ENCODE data around the gene PSIP1.
"Not testable (repeated sequence)": the region's sequence is repeated elsewhere in the genome, so short reads cannot be mapped to it uniquely, and the experiment has no call there.

The PSIP1 gene

GRCh38 chr9:15510789-15511575 is at the start of gene PSIP1:
Gene PSIP1 (minus strand): TSS chr9:15510970. CDS start chr9:15510188, 782 bp downstream.
- peak; percentile 91 for DNase-seq (ENCODE audit: low spot score)

- DNase-seq (ENCODE audit: low spot score), result no peak
Measured at GRCh38 chr9:15553528-15553898, 42.7 kb upstream of the PSIP1 start.

GRCh38 chr9:15552636-15553527 is 42.1 kb upstream of the PSIP1 start, which contains the start of gene CCDC171:
Gene CCDC171 (plus strand): TSS chr9:15553043. CDS start chr9:15564089, 11,046 bp downstream.
- DNase-seq (ENCODE audit: low spot score), result peak; percentile 99

- DNase-seq (ENCODE audit: low spot score), result no peak
Measured at GRCh38 chr9:15549611-15550010, 38.8 kb upstream of the PSIP1 start.

- DNase-seq (ENCODE audit: low spot score), result no peak
Measured at GRCh38 chr9:15543047-15543813, 32.5 kb upstream of the PSIP1 start.

- no peak for DNase-seq (ENCODE audit: low spot score)
Measured at GRCh38 chr9:15542624-15543023, 31.9 kb upstream of the PSIP1 start.

GRCh38 chr9:15541872-15542271 is 31.1 kb upstream of the PSIP1 start:
- no peak for DNase-seq (ENCODE audit: low spot score)

- DNase-seq (ENCODE audit: low spot score), result no peak
Measured at GRCh38 chr9:15531380-15531779, 20.6 kb upstream of the PSIP1 start.

GRCh38 chr9:15529566-15530324 is 19.0 kb upstream of the PSIP1 start:
- DNase-seq (ENCODE audit: low spot score), result no peak

GRCh38 chr9:15527035-15527434 is 16.3 kb upstream of the PSIP1 start:
- DNase-seq (ENCODE audit: low spot score), result not testable (repeated sequence)

GRCh38 chr9:15525958-15526357 is 15.2 kb upstream of the PSIP1 start:
- DNase-seq (ENCODE audit: low spot score), result no peak

GRCh38 chr9:15524845-15525455 is 14.2 kb upstream of the PSIP1 start:
- DNase-seq (ENCODE audit: low spot score), result no peak

GRCh38 chr9:15522130-15522755 is 11.5 kb upstream of the PSIP1 start:
- DNase-seq (ENCODE audit: low spot score), result no peak

GRCh38 chr9:15521254-15521653 is 10.5 kb upstream of the PSIP1 start:
- no peak for DNase-seq (ENCODE audit: low spot score)

GRCh38 chr9:15519831-15520230 is 9.1 kb upstream of the PSIP1 start:
- DNase-seq (ENCODE audit: low spot score), result no peak

GRCh38 chr9:15513335-15513734 is 2.6 kb upstream of the PSIP1 start:
- peak; percentile 3 for DNase-seq (ENCODE audit: low spot score)

- DNase-seq (ENCODE audit: low spot score), result no peak
Measured at GRCh38 chr9:15512889-15513288, 2.1 kb upstream of the PSIP1 start.

- DNase-seq (ENCODE audit: low spot score), result no peak
Measured at GRCh38 chr9:15512204-15512603, 1.4 kb upstream of the PSIP1 start.

- DNase-seq (ENCODE audit: low spot score), result peak; percentile 81
Measured at GRCh38 chr9:15509931-15510788, 610 bp downstream of the PSIP1 start.

GRCh38 chr9:15505921-15506320 is 4.8 kb downstream of the PSIP1 start:
- DNase-seq (ENCODE audit: low spot score), result no peak

Measured in GM03348 (cell line).